A673 (cell line): Measurements from ENCODE around the gene APOC4.

Experiments
- EZH2 ChIP-seq: fragments of 200-600 bp; sonication (generic); IDR thresholded peaks from 2 replicates; pipeline ENCODE4 v1.6.1; 2017; ENCODE audit warnings: borderline replicate concordance, low read depth, mild to moderate bottlenecking, mixed read lengths, antibody characterized with exemption, low read length; ENCODE audit not compliant: poor library complexity, severe bottlenecking
- TF ChIP-seq, protein P1 (sequence below): fragments of 300-800, 200-600 bp; sonication (generic); conservative IDR thresholded peaks from 2 replicates; pipeline ENCODE4 v1.5.1; 2017; ENCODE audit warnings: low read depth, mild to moderate bottlenecking, antibody characterized with exemption, low read length, moderate library complexity, mixed read lengths

- TF ChIP-seq, protein P1, sequence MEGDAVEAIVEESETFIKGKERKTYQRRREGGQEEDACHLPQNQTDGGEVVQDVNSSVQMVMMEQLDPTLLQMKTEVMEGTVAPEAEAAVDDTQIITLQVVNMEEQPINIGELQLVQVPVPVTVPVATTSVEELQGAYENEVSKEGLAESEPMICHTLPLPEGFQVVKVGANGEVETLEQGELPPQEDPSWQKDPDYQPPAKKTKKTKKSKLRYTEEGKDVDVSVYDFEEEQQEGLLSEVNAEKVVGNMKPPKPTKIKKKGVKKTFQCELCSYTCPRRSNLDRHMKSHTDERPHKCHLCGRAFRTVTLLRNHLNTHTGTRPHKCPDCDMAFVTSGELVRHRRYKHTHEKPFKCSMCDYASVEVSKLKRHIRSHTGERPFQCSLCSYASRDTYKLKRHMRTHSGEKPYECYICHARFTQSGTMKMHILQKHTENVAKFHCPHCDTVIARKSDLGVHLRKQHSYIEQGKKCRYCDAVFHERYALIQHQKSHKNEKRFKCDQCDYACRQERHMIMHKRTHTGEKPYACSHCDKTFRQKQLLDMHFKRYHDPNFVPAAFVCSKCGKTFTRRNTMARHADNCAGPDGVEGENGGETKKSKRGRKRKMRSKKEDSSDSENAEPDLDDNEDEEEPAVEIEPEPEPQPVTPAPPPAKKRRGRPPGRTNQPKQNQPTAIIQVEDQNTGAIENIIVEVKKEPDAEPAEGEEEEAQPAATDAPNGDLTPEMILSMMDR, result no peak
- TF ChIP-seq EZH2, result no peak
Observed at GRCh38 chr19:44930088-44930487, 11.9 kb upstream of the APOC4 start.
